Right atrium auricular region (tissue), 2 donors: ENCODE results near the gene SLC9A5. TPM values are rescaled to one million over a fixed set of nuclear protein-coding genes. Genes with fewer than 3 reads are reported as not detected.

ENCODE experiments used
- DNase-seq: peaks from one replicate; pipeline ENCODE4 v3.0.0-alpha.2; 2019; ENCODE audit warnings: low spot score
- H3K27ac ChIP-seq, 2 donors: fragments of 200-600 bp; sonication (generic); 1 replicate in 1 of 2; 2 replicates in 1 of 2; pipeline ENCODE4 v1.5.1; 2016 to 2019
- H3K27me3 ChIP-seq, 2 donors: fragments of 200-600 bp; sonication (generic); one replicate each; pipeline versions ENCODE4 v1.5.1 to v1.6.0; 2017 to 2019
- H3K36me3 ChIP-seq: fragments of 200-600 bp; sonication (generic); one replicate; pipeline ENCODE4 v1.5.1; 2016
- H3K4me1 ChIP-seq, 2 donors: fragments of 200-600 bp; sonication (generic); one replicate each; pipeline versions ENCODE4 v1.5.1 to v1.6.0; 2017 to 2019
- H3K4me3 ChIP-seq, 2 donors: fragments of 200-600 bp; sonication (generic); 1 replicate in 1 of 2; 2 replicates in 1 of 2; pipeline ENCODE4 v1.5.1; 2017 to 2019; ENCODE audit warnings: mild to moderate bottlenecking in 1 of 2, moderate library complexity in 1 of 2
- H3K9me3 ChIP-seq, 2 donors: fragments of 200-600 bp; sonication (generic); one replicate each; pipeline ENCODE4 v1.5.1; 2019
- CTCF ChIP-seq, 2 donors: fragments of 200-600 bp; sonication (generic); IDR thresholded peaks; one replicate each; pipeline ENCODE4 v1.5.1; 2019; ENCODE audit warnings: antibody characterized with exemption in 2 of 2
- microRNA counts, 2 donors: library from miRNA; unstranded; fragments of <30 nt; microRNA quantifications; one replicate each; lab custom pipeline; 2016 to 2017
- microRNA-seq, 2 donors: library from miRNA; unstranded; fragments of <30 nt; microRNA quantifications; one replicate each; pipeline ENCODE4, GENCODE V29; 2016 to 2017; ENCODE audit warnings: borderline number of aligned reads in 2 of 2, borderline replicate concordance in 1 of 2
- total RNA-seq, 2 donors: library from RNA; depleted of rRNA; stranded (reverse); fragments of >200 nt; gene quantifications; one replicate each; pipeline ENCODE4 v1.1.0, GENCODE V29; 2016

The SLC9A5 gene
- total RNA-seq, 2 donors from 2014 or later = 1.5 to 2.4 TPM

GRCh38 chr16:67310561-67310960, 61.8 kb downstream of the SLC9A5 start:
- TF ChIP-seq CTCF (IDR thresholded peaks at IDR 0.05) = no peak
- Histone ChIP-seq H3K27me3 (no peaks in the 10 kb centered on the region), H3K4me1 (no peaks in the 10 kb centered on the region), H3K4me3 (no peak overlapping the region), H3K27ac (no peak overlapping the region), H3K36me3 (no peaks in the 10 kb centered on the region), H3K9me3 (no peaks in the 10 kb centered on the region)
- no peak for DNase-seq

- peak; percentile 84 for DNase-seq
- H3K36me3 ChIP-seq = no peaks in the 10 kb centered on the region
- H3K27ac ChIP-seq = peak overlapping the region; percentile 55 to 57
Observed at GRCh38 chr16:67311607-67312488, 63.1 kb downstream of the SLC9A5 start.

GRCh38 chr16:67312719-67313118, 63.9 kb downstream of the SLC9A5 start:
- no peak for TF ChIP-seq CTCF (IDR thresholded peaks at IDR 0.05)
- no peaks in the 10 kb centered on the region for H3K27me3 ChIP-seq
- H3K36me3 ChIP-seq = no peaks in the 10 kb centered on the region
- no peaks in the 10 kb centered on the region for H3K4me1 ChIP-seq
- no peak overlapping the region for H3K4me3 ChIP-seq
- no peak overlapping the region for H3K27ac ChIP-seq
- DNase-seq = no peak
- H3K9me3 ChIP-seq = no peaks in the 10 kb centered on the region

More at GRCh38 chr16:67311607-67312488, 63.1 kb downstream of the SLC9A5 start:
- Histone ChIP-seq H3K27me3 (no peaks in the 10 kb centered on the region), H3K9me3 (no peaks in the 10 kb centered on the region), H3K4me1 (no peaks in the 10 kb centered on the region), H3K4me3 (no peak overlapping the region)
- no peak for TF ChIP-seq CTCF (IDR thresholded peaks at IDR 0.05)

- Histone ChIP-seq H3K27me3 (no peaks in the 10 kb centered on the region), H3K36me3 (no peaks in the 10 kb centered on the region), H3K4me3 (no peak overlapping the region), H3K9me3 (no peaks in the 10 kb centered on the region), H3K4me1 (no peaks in the 10 kb centered on the region), H3K27ac (no peak overlapping the region)
- TF ChIP-seq CTCF (IDR thresholded peaks at IDR 0.05) = no peak
- DNase-seq = no peak
Observed at GRCh38 chr16:67317853-67318252, 69.1 kb downstream of the SLC9A5 start.

MicroRNA genes within 50 kb of the gene (microRNA counts, 767-probe panel; counts per million panel counts)
- 0 to 1,333 counts per million in 2 donors for microRNA hsa-miR-328 (lab: Ali Mortazavi, UCI)

Small RNA genes within 50 kb of the gene (microRNA-seq; reads per million reads assigned to microRNA genes)
- 145 to 172 reads per million in 2 donors for gene MIR328

Other genes with a start within 250 kb of the SLC9A5 start
- 10 to 100 TPM; 25.7 to 49.3 TPM for gene CBFB, start 219.8 kb upstream of the SLC9A5 start, total RNA-seq
- gene PHAF1, start 139.0 kb upstream of the SLC9A5 start, total RNA-seq = 10 to 100 TPM; 10.3 TPM
- 10 to 100 TPM; 12.2 to 31.6 TPM for gene B3GNT9, start 98.0 kb upstream of the SLC9A5 start, total RNA-seq
- gene TRADD, start 89.1 kb upstream of the SLC9A5 start, total RNA-seq = 10 to 100 TPM; 12.8 to 16.1 TPM
- 10 to 100 TPM in 1 of 2 donors, 1 to 10 TPM in 1; 9.5 to 11.6 TPM for gene FBXL8, start 89.0 kb upstream of the SLC9A5 start, total RNA-seq
- gene HSF4, start 84.2 kb upstream of the SLC9A5 start, total RNA-seq = 100 to 1,000 TPM in 1 of 2 donors, 10 to 100 TPM in 1; 15.3 to 157 TPM
- gene NOL3, start 78.4 kb upstream of the SLC9A5 start, total RNA-seq = 100 to 1,000 TPM in 1 of 2 donors, 10 to 100 TPM in 1; 87.5 to 103 TPM
- 1 to 10 TPM; 4.2 to 7.8 TPM for gene MATCAP1, start 65.0 kb upstream of the SLC9A5 start, total RNA-seq
- 1 to 10 TPM; 2.2 to 2.5 TPM for gene EXOC3L1, start 58.8 kb upstream of the SLC9A5 start, total RNA-seq
- 10 to 100 TPM; 53.8 to 70.3 TPM for gene E2F4, start 56.8 kb upstream of the SLC9A5 start, total RNA-seq
- gene ELMO3, start 49.8 kb upstream of the SLC9A5 start, total RNA-seq = 1 to 10 TPM in 1 of 2 donors, under 1 TPM in 1; 0.37 to 2.2 TPM
- 10 to 100 TPM; 16.9 to 27.8 TPM for gene TMEM208, start 21.8 kb upstream of the SLC9A5 start, total RNA-seq
- gene FHOD1, start 1.5 kb upstream of the SLC9A5 start, total RNA-seq = 10 to 100 TPM in 1 of 2 donors, 1 to 10 TPM in 1; 5.3 to 11.6 TPM
- 1 to 10 TPM; 1.1 to 3.9 TPM for gene PLEKHG4, start 30.6 kb downstream of the SLC9A5 start, total RNA-seq
- gene KCTD19, start 77.8 kb downstream of the SLC9A5 start, total RNA-seq = under 1 TPM in 1 of 2 donors, not detected in 1; 0.08 TPM
- gene LRRC36, start 77.8 kb downstream of the SLC9A5 start, total RNA-seq = under 1 TPM; 0.33 to 0.43 TPM
- 10 to 100 TPM; 24.1 to 56.4 TPM for gene TPPP3, start 144.5 kb downstream of the SLC9A5 start, total RNA-seq
- gene ZDHHC1, start 167.5 kb downstream of the SLC9A5 start, total RNA-seq = 10 to 100 TPM in 1 of 2 donors, 1 to 10 TPM in 1; 8.9 to 11.8 TPM
- not detected for gene HSD11B2, start 182.1 kb downstream of the SLC9A5 start, total RNA-seq
- gene ATP6V0D1, start 232.2 kb downstream of the SLC9A5 start, total RNA-seq = 10 to 100 TPM; 79.7 to 95.7 TPM
- gene AGRP, start 234.6 kb downstream of the SLC9A5 start, total RNA-seq = not detected